Inflammatory macrophage (primary cell): Measurements from ENCODE around the gene RGS8.

Source experiments
- DNase-seq, 2 donors: peaks; one replicate each; pipeline ENCODE4 v3.0.0-alpha.2; 2020 to 2022
- total RNA-seq, 18 experiments: gene quantifications; one replicate each; lab custom pipeline; 2026; ENCODE audit warnings: mixed read lengths in 6 of 18, inconsistent platforms in 2 of 18; lab: John Stamatoyannopoulos, UW

The RGS8 gene
- total RNA-seq, result 0 to 0.26 (median 0.05) reads per million in 18 experiments

GRCh38 chr1:182684116-182684828 lies at the start of gene RGS8:
Gene RGS8 (minus strand): TSS chr1:182684587. CDS start chr1:182669649, 14,938 bp downstream.
- no peak for DNase-seq

GRCh38 chr1:182731852-182732575 lies 47.6 kb upstream of the RGS8 start:
- DNase-seq, result no peak

- DNase-seq, result no peak
These were observed 42.5 kb upstream of the RGS8 start for GRCh38 chr1:182726912-182727311.

- no peak for DNase-seq
These were observed 41.2 kb upstream of the RGS8 start for GRCh38 chr1:182725259-182726255.

GRCh38 chr1:182724215-182724614 lies 39.8 kb upstream of the RGS8 start:
- DNase-seq, result no peak

- DNase-seq, result no peak
These were observed 38.8 kb upstream of the RGS8 start for GRCh38 chr1:182723200-182723599.

GRCh38 chr1:182721525-182721924 lies 37.1 kb upstream of the RGS8 start:
- DNase-seq, result no peak

- DNase-seq, result no peak
These were observed 36.1 kb upstream of the RGS8 start for GRCh38 chr1:182720463-182720862.

- DNase-seq, result no peak
These were observed 35.2 kb upstream of the RGS8 start for GRCh38 chr1:182719553-182719952.

- DNase-seq, result no peak
These were observed 33.9 kb upstream of the RGS8 start for GRCh38 chr1:182718311-182718710.

GRCh38 chr1:182716740-182717720 lies 32.6 kb upstream of the RGS8 start:
- no peak for DNase-seq

- DNase-seq, result no peak
These were observed 31.1 kb upstream of the RGS8 start for GRCh38 chr1:182715531-182715930.

- no peak for DNase-seq
These were observed 30.2 kb upstream of the RGS8 start for GRCh38 chr1:182714546-182714945.

GRCh38 chr1:182713939-182714338 lies 29.6 kb upstream of the RGS8 start:
- no peak for DNase-seq

- DNase-seq, result no peak
These were observed 29.1 kb upstream of the RGS8 start for GRCh38 chr1:182713492-182713891.

GRCh38 chr1:182709855-182710254 lies 25.5 kb upstream of the RGS8 start:
- no peak for DNase-seq

GRCh38 chr1:182709225-182709764 lies 24.9 kb upstream of the RGS8 start:
- DNase-seq, result no peak

- DNase-seq, result no peak
These were observed 22.7 kb upstream of the RGS8 start for GRCh38 chr1:182707122-182707521.

GRCh38 chr1:182704677-182705076 lies 20.3 kb upstream of the RGS8 start:
- no peak for DNase-seq

GRCh38 chr1:182703539-182703938 lies 19.2 kb upstream of the RGS8 start:
- no peak for DNase-seq

- DNase-seq, result no peak
These were observed 18.6 kb upstream of the RGS8 start for GRCh38 chr1:182702826-182703524.
